ENCODE measurements around the gene APBA2. TPM values are rescaled to one million over a fixed set of nuclear protein-coding genes. Genes with fewer than 3 reads are reported as not detected.

The APBA2 gene
- total and polyA plus RNA-seq, 3 donors from 2014 or later, result 18.5 to 37.7 (median 29.5) TPM

DNA sequence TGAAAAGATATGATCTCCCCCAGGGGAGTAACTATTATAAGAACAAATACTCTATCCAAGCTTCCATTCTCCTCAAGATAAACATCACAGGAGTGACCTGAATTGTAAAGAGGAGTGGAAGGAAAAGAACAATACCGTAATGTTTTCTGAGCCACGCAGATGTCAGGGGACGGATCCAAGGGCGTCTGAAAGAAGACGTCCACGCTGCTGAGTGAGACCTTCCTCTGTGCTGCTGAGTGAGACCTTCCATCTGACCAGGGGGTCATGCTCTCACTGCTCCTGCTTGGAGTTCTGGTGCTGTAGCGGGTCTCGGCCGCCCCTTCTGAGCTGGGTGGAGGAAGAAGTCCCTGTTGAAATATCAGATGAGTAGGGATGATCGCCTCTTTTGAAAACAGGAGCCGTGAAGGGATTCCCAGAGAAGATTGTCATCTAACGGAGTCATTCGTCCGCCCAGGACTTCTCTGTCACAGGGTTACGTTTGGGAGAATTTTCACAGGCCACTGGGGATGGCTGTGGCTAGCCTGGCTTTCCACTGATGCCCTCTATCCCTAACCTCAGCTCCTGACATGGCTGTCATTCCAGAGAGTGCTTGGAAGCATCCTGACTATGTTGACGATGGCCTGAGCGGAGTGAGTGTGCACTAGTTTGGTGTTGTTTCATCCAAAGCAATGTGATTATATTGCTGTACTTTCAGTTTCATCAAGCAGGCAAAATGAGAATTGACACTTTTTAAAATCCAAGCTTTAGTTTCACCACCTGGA lies 184.9 kb downstream of the APBA2 start:
- 74 to 87% methylated on average over 17 of the region's 17 CpGs for WGBS, 2 donors
- no peak overlapping the region for H3K27ac ChIP-seq

DNA sequence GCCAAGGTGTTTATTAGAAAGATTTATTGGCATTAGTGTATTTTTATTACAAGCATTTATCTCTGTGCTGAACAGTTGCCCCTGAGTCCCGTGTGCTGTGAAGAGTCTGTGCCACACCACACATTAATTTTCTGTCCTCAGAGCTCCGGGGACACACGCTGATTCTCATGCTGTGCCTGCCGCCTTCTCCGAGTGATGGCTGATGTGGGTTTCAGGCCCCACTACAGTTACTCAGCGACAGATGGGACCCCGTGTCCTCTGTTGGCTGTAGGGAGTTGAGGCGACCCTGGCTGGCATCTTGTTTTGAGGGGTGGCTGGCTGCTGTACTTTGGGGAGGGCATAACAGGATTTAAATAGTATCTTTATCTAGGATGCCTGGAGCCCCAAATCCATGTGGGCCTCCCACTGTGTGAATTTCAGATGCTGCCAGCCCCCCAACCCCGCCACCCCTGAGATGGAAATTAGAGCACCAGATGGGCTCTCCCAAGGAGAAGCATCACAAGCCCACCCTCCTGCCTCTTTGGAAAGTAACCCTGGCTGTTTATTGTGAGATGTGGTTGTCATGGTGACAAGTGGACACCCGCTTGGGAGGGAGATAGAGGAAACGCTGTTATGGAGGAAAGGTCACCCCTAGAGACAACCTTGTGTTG lies 185.6 kb downstream of the APBA2 start:
- WGBS, 2 donors, result 85 to 88% methylated on average over 11 of the region's 11 CpGs
- Histone ChIP-seq H3K36me3 (ENCODE audit: low read depth, missing control alignments) (no peaks in the 10 kb centered on the region), H3K9me3 (no peaks in the 10 kb centered on the region), H3K27ac (no peak overlapping the region), H3K4me1 (no peaks in the 10 kb centered on the region), H3K27me3 (no peaks in the 10 kb centered on the region), H3K4me3 (no peak overlapping the region)
- DNase-seq, result no peak
- intact Hi-C loops (cut with DNase I; ENCODE audit: low total_unique reads), result no loop called here
- TF ChIP-seq POLR2A (IDR thresholded peaks at IDR 0.05), result no peak
- TF ChIP-seq, protein P1, sequence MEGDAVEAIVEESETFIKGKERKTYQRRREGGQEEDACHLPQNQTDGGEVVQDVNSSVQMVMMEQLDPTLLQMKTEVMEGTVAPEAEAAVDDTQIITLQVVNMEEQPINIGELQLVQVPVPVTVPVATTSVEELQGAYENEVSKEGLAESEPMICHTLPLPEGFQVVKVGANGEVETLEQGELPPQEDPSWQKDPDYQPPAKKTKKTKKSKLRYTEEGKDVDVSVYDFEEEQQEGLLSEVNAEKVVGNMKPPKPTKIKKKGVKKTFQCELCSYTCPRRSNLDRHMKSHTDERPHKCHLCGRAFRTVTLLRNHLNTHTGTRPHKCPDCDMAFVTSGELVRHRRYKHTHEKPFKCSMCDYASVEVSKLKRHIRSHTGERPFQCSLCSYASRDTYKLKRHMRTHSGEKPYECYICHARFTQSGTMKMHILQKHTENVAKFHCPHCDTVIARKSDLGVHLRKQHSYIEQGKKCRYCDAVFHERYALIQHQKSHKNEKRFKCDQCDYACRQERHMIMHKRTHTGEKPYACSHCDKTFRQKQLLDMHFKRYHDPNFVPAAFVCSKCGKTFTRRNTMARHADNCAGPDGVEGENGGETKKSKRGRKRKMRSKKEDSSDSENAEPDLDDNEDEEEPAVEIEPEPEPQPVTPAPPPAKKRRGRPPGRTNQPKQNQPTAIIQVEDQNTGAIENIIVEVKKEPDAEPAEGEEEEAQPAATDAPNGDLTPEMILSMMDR (IDR thresholded peaks at IDR 0.05), result no peak

More for the DNA sequence above, 184.9 kb downstream of the APBA2 start:
- Histone ChIP-seq H3K9me3 (no peaks in the 10 kb centered on the region), H3K4me3 (no peak overlapping the region), H3K36me3 (ENCODE audit: low read depth, missing control alignments) (no peaks in the 10 kb centered on the region), H3K27me3 (no peaks in the 10 kb centered on the region), H3K4me1 (no peaks in the 10 kb centered on the region)
- no peak for DNase-seq
- TF ChIP-seq, protein P1 (IDR thresholded peaks at IDR 0.05), result no peak
- no peak for TF ChIP-seq POLR2A (IDR thresholded peaks at IDR 0.05)
- intact Hi-C loops (cut with DNase I; ENCODE audit: low total_unique reads), result no loop called here

DNA sequence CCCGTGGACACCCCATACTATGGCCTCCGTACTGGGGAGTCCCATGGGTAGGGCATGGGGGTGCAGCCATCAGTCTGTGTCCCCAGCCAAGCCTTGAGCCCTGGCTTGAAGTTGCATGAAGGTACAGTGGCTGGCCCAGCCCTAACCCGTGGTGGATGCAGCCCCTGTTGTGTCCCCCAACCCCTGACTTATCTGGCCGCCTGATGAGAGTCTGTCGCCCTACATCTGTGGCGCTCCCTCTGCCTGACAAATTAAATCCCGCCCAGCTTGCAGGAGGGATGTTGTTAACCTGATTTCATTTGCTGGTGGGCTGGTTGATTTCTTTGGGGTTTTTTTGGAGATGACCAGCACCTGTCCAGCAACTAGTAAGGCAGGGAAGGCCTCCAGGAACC lies 186.1 kb downstream of the APBA2 start:
- no peaks in the 10 kb centered on the region for H3K36me3 ChIP-seq (ENCODE audit: low read depth, missing control alignments)
- no peak for DNase-seq
- intact Hi-C loops (cut with DNase I; ENCODE audit: low total_unique reads), result no loop called here
- no peak for TF ChIP-seq POLR2A (IDR thresholded peaks at IDR 0.05)
- TF ChIP-seq, protein P1 (IDR thresholded peaks at IDR 0.05), result no peak
- 90 to 94% methylated on average over 7 of the region's 7 CpGs for WGBS, 2 donors
- no peak overlapping the region for H3K4me3 ChIP-seq
- no peaks in the 10 kb centered on the region for H3K9me3 ChIP-seq
- H3K27me3 ChIP-seq, result no peaks in the 10 kb centered on the region
- H3K27ac ChIP-seq, result no peak overlapping the region
- no peaks in the 10 kb centered on the region for H3K4me1 ChIP-seq

DNA sequence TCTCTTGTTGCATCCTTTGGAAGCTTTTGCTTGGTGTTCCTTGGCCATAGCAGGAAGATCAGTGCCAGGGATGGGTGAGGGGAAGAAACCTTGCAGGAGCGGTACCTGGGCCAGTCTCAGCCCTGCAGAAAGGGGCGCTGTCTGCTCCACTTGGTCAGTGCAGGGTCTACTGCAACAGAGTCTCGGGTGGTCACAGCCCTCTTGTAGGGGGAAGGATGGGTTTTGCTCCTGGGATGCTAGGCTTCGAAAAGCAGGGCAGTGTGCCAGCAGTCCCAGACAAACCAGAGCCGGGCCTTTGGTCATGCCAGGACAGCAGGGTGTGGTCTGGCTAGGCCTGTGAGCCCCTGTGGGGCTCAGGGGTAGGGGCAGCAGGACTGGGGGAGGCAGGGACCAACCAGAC lies 186.7 kb downstream of the APBA2 start:
- intact Hi-C loops (cut with DNase I; ENCODE audit: low total_unique reads), result no loop called here
- 75 to 91% methylated on average over 5 of the region's 5 CpGs for WGBS, 2 donors

More for the DNA sequence above, 186.7 kb downstream of the APBA2 start:
- H3K4me3 ChIP-seq, result no peak overlapping the region
- no peaks in the 10 kb centered on the region for H3K27me3 ChIP-seq
- TF ChIP-seq POLR2A (IDR thresholded peaks at IDR 0.05), result no peak
- TF ChIP-seq, protein P1 (IDR thresholded peaks at IDR 0.05), result no peak
- no peak overlapping the region for H3K27ac ChIP-seq
- H3K9me3 ChIP-seq, result no peaks in the 10 kb centered on the region
- no peak for DNase-seq
- no peaks in the 10 kb centered on the region for H3K4me1 ChIP-seq
- no peaks in the 10 kb centered on the region for H3K36me3 ChIP-seq (ENCODE audit: low read depth, missing control alignments)
